H1 (cell line): ENCODE measurements around the gene ADARB2. TPM values are rescaled to one million over a fixed set of nuclear protein-coding genes. Genes with fewer than 3 reads are reported as not detected.

Experiments
- CTCF ChIA-PET: fragments of 300-600 bp; sonication (Branson Sonifier 250); formaldehyde crosslinking; loops from one replicate; lab custom pipeline; 2021; ENCODE audit not compliant: partially characterized antibody; lab: Charles Lee
- POLR2A ChIA-PET: fragments of 300-600 bp; sonication (Branson Sonifier 250); formaldehyde crosslinking; loops from one replicate; lab custom pipeline; 2021; ENCODE audit warnings: inconsistent platforms; ENCODE audit not compliant: partially characterized antibody; lab: Charles Lee
- DNase-seq, 2 experiments: peaks; one replicate each; pipeline versions ENCODE4 v3.0.0 to v3.0.0-alpha.2; 2010 to 2022; ENCODE audit warnings: low spot score in 2 of 2, low read depth in 1 of 2, mixed read lengths in 1 of 2
- FAIRE-seq: peaks from 2 replicates; lab custom pipeline; 2011; peaks lifted over from hg19 to GRCh38; lab: Jason Lieb, UNC
- H2AFZ ChIP-seq: 2 replicates; pipeline ENCODE4 v1.8.1; 2012; ENCODE audit warnings: low read length, inconsistent platforms
- H2AK5ac ChIP-seq: 2 replicates; pipeline ENCODE4 v1.6.1; 2013; ENCODE audit warnings: low read depth, low read length
- H2BK120ac ChIP-seq: replicated peaks from 2 replicates; pipeline ENCODE3; 2013; ENCODE audit warnings: low read depth, low read length, inconsistent platforms
- H2BK12ac ChIP-seq: 2 replicates; pipeline ENCODE4 v1.6.1; 2013; ENCODE audit warnings: low read depth, low read length
- H2BK15ac ChIP-seq: 2 replicates; pipeline ENCODE4 v1.6.1; 2013; ENCODE audit warnings: low read length
- H2BK20ac ChIP-seq: 2 replicates; pipeline ENCODE4 v1.6.1; 2013; ENCODE audit warnings: low read length
- H2BK5ac ChIP-seq: 2 replicates; pipeline ENCODE4 v1.6.1; 2013; ENCODE audit warnings: low read depth, low read length
- H3K14ac ChIP-seq: 2 replicates; pipeline ENCODE4 v1.6.1; 2013; ENCODE audit warnings: inconsistent platforms; ENCODE audit not compliant: insufficient read length
- H3K18ac ChIP-seq: 2 replicates; pipeline ENCODE4 v1.6.1; 2013; ENCODE audit warnings: low read length; ENCODE audit errors: extremely low read depth
- H3K23ac ChIP-seq: 2 replicates; pipeline ENCODE4 v1.6.1; 2013; ENCODE audit warnings: inconsistent platforms; ENCODE audit not compliant: insufficient read length
- H3K23me2 ChIP-seq: 2 replicates; pipeline ENCODE4 v1.6.1; 2013; ENCODE audit warnings: low read depth, low read length
- H3K27ac ChIP-seq: 2 replicates; pipeline ENCODE4 v1.6.1; 2011; ENCODE audit warnings: low read depth, low read length, inconsistent platforms
- H3K27me3 ChIP-seq, 4 experiments: replicated peaks in 1 of 4; 1 replicate in 1 of 4; 2 replicates in 3 of 4; pipeline versions ENCODE4 v1.6.1 to v1.8.1; 2011 to 2013; ENCODE audit warnings: low read length in 3 of 4, mild to moderate bottlenecking in 3 of 4, inconsistent platforms in 2 of 4, mixed read lengths in 2 of 4, moderate library complexity in 1 of 4; ENCODE audit not compliant: control insufficient read depth in 3 of 4, insufficient read depth in 3 of 4; ENCODE audit errors: extremely low read depth in 1 of 4
- H3K36me3 ChIP-seq, 4 experiments: 2 replicates each; pipeline versions ENCODE4 v1.6.1 to v1.8.1; 2011 to 2013; ENCODE audit warnings: mild to moderate bottlenecking in 4 of 4, low read length in 3 of 4, moderate library complexity in 2 of 4, control low read depth in 1 of 4, inconsistent platforms in 1 of 4; ENCODE audit not compliant: insufficient read depth in 4 of 4, control insufficient read depth in 2 of 4
- H3K4ac ChIP-seq: replicated peaks from 2 replicates; pipeline ENCODE3; 2013; ENCODE audit warnings: low read length, low read depth, mixed read lengths, inconsistent platforms; ENCODE audit not compliant: insufficient read length
- H3K4me1 ChIP-seq, 4 experiments: replicated peaks in 1 of 4; 1 replicate in 1 of 4; 2 replicates in 3 of 4; pipeline versions ENCODE4 v1.6.1 to v1.8.1; 2011 to 2013; ENCODE audit warnings: low read length in 3 of 4, inconsistent platforms in 2 of 4, mixed read lengths in 1 of 4; ENCODE audit not compliant: insufficient read depth in 4 of 4, control insufficient read depth in 3 of 4
- H3K4me2 ChIP-seq, 2 experiments: 2 replicates each; pipeline versions ENCODE4 v1.6.1 to v1.8.1; 2011 to 2013; ENCODE audit warnings: low read depth in 2 of 2, low read length in 2 of 2, control low read depth in 1 of 2, inconsistent platforms in 1 of 2, mild to moderate bottlenecking in 1 of 2; ENCODE audit not compliant: insufficient read depth in 1 of 2
- H3K4me3 ChIP-seq, 4 experiments: fragments of 200-600, 300-600 bp in 1 of 4; sonication (generic), shearing (Covaris generic), sonication (Bioruptor Twin) in 1 of 4; 2 replicates each; pipeline versions ENCODE4 v1.5.1 to v1.8.1; 2011 to 2016; ENCODE audit warnings: low read length in 4 of 4, low read depth in 3 of 4, control low read depth in 2 of 4, inconsistent platforms in 2 of 4, mild to moderate bottlenecking in 2 of 4, mixed read lengths in 1 of 4, moderate library complexity in 1 of 4; ENCODE audit not compliant: insufficient read depth in 2 of 4; ENCODE audit errors: extremely low read depth in 1 of 4
- H3K56ac ChIP-seq: replicated peaks from 2 replicates; pipeline ENCODE3; 2013; ENCODE audit warnings: low read depth, mild to moderate bottlenecking, mixed read lengths, low read length, inconsistent platforms; ENCODE audit not compliant: insufficient read length
- H3K79me1 ChIP-seq: 2 replicates; pipeline ENCODE4 v1.6.1; 2013; ENCODE audit warnings: low read depth, low read length, control low read depth
- H3K79me2 ChIP-seq, 2 experiments: 2 replicates each; pipeline versions ENCODE4 v1.6.1 to v1.8.1; 2012 to 2013; ENCODE audit warnings: low read length in 2 of 2, mild to moderate bottlenecking in 2 of 2, inconsistent platforms in 1 of 2; ENCODE audit not compliant: insufficient read depth in 2 of 2, control insufficient read depth in 1 of 2
- H3K9ac ChIP-seq, 4 experiments: replicated peaks in 1 of 4; 1 replicate in 1 of 4; 2 replicates in 3 of 4; pipeline versions ENCODE4 v1.6.1 to v1.8.1; 2011 to 2013; ENCODE audit warnings: low read depth in 3 of 4, low read length in 3 of 4, control low read depth in 2 of 4, mild to moderate bottlenecking in 2 of 4, moderate library complexity in 2 of 4, inconsistent platforms in 1 of 4; ENCODE audit errors: extremely low read depth in 1 of 4
- H3K9me3 ChIP-seq, 2 experiments: 2 replicates each; pipeline versions ENCODE4 v1.6.1 to v1.8.1; 2012 to 2013; ENCODE audit warnings: mild to moderate bottlenecking in 2 of 2, moderate library complexity in 2 of 2, control low read depth in 1 of 2, inconsistent platforms in 1 of 2, low read depth in 1 of 2, low read length in 1 of 2, mixed read lengths in 1 of 2; ENCODE audit not compliant: insufficient read depth in 2 of 2
- H4K20me1 ChIP-seq, 2 experiments: replicated peaks in 1 of 2; 2 replicates each; pipeline versions ENCODE3 to v1.8.1; 2011 to 2013; ENCODE audit warnings: inconsistent platforms in 2 of 2, low read length in 2 of 2, mild to moderate bottlenecking in 1 of 2; ENCODE audit not compliant: insufficient read depth in 2 of 2, control insufficient read depth in 1 of 2
- H4K5ac ChIP-seq: 2 replicates; pipeline ENCODE4 v1.6.1; 2013; ENCODE audit warnings: low read length, low read depth, mixed read lengths, inconsistent platforms; ENCODE audit not compliant: insufficient read length
- H4K8ac ChIP-seq: 2 replicates; pipeline ENCODE4 v1.8.0; 2013; ENCODE audit warnings: mild to moderate bottlenecking, moderate library complexity, low read length, inconsistent platforms; ENCODE audit not compliant: insufficient read depth; ENCODE audit errors: extremely low read depth
- H4K91ac ChIP-seq: replicated peaks from 2 replicates; pipeline ENCODE3; 2013; ENCODE audit warnings: low read length, mixed read lengths, inconsistent platforms; ENCODE audit not compliant: insufficient read length
- ASH2L ChIP-seq: fragments of 200-600, 300-600 bp; sonication (generic); IDR thresholded peaks from one replicate; pipeline ENCODE4 v1.7.1; 2017; ENCODE audit warnings: low read length
- JUN ChIP-seq: IDR thresholded peaks from 2 replicates; pipeline ENCODE4 v1.6.1; 2011; ENCODE audit warnings: low read depth, mild to moderate bottlenecking, improper control_type of control experiment, low read length
- WGBS, 2 experiments: shearing (Covaris generic) in 1 of 2; methylation state at CpG; one replicate each; pipeline versions ENCODE4 v1.1.6 to v1.1.7; 2013 to 2015; ENCODE audit warnings: low lambda C conversion rate in 2 of 2, mixed read lengths in 2 of 2, inconsistent platforms in 1 of 2, low coverage in 1 of 2, missing lambda C conversion rate in 1 of 2; ENCODE audit not compliant: insufficient replicate concordance in 2 of 2, insufficient coverage in 1 of 2, insufficient read length in 1 of 2; ENCODE audit errors: extremely low coverage in 1 of 2, missing lambda C conversion rate in 1 of 2; 5-methylcytosine and 5-hydroxymethylcytosine counted together
- polyA plus RNA-seq, 7 experiments: library from polyadenylated mRNA; depleted of rRNA in 3 of 7; stranded (reverse) in 5 of 7; unstranded in 2 of 7; fragments of >200 nt in 5 of 7; fragments of 200-250 nt in 2 of 7; gene quantifications; 1 replicate in 5 of 7; 2 replicates in 1 of 7; 4 replicates in 1 of 7; pipeline versions ENCODE4 v1.2.1 to v1.2.3, GENCODE V29; 2011 to 2013; ENCODE audit warnings: missing spikeins in 2 of 7, mixed read lengths in 2 of 7
- total RNA-seq: library from RNA; stranded (reverse); fragmentation: NEBNext Ultra II Directional; extraction: Animal tissue kit (Norgen Biotek cat#: 25700); gene quantifications from 2 replicates; pipeline ENCODE4 v1.2.1, GENCODE V29; 2021

The ADARB2 gene
- total and polyA plus RNA-seq, 2 of the 8 experiments (the other 6 are each of a cell fraction or from before 2014, with no cell fraction given) = 2.2 to 2.8 TPM

DNA sequence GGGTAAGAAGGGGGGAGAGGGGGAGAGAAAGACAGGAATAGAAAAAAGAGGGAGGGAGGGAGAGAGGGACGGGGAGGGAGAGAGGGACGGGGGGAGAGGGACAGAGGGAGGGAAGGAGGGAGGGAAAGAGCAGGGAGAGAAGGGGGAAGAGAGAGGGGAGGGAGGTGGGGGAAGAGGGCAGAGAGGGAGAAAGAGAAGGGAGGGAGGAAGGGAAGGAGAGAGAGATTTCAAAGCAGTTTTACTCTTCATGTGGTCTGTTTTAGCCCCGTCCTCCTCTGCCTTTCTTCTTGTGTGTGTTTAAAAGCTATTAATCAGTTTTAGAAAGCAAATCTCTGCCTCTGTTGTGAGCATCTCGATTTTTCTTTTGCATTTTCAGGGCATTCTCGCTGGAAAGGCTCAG is 444.2 kb downstream of the ADARB2 start:
- H3K79me1 ChIP-seq = no peaks in the 10 kb centered on the region; the same call in 1 of the 2 replicates
- peak overlapping the region; percentile 48 to 52 for H3K4me2 ChIP-seq
- H4K5ac ChIP-seq = no peak overlapping the region
- H3K4ac ChIP-seq = no peak overlapping the region
- no peaks in the 10 kb centered on the region for H4K20me1 ChIP-seq
- peak overlapping the region in 1 of 4 experiments; percentile 38; a peak in 2 of 8 replicates for H3K4me3 ChIP-seq
- H4K91ac ChIP-seq = no peak overlapping the region
- no peak overlapping the region for H2AFZ ChIP-seq
- no peak overlapping the region for H3K23ac ChIP-seq
- H3K27me3 ChIP-seq = no peaks in the 10 kb centered on the region; a peak in 1 of 7 replicates
- no peak overlapping the region for H2AK5ac ChIP-seq
- H2BK120ac ChIP-seq = no peak overlapping the region
- H2BK5ac ChIP-seq = no peak overlapping the region
- FAIRE-seq = peak; percentile 45
- TF ChIP-seq JUN (no peak), ASH2L (peak; percentile 47)
- no peaks in the 10 kb centered on the region for H3K79me2 ChIP-seq
- no peaks in the 10 kb centered on the region for H3K23me2 ChIP-seq
- no peak overlapping the region for H3K14ac ChIP-seq
- H4K8ac ChIP-seq = no peak overlapping the region
- CTCF ChIA-PET = interaction anchor here (0.6 to 1.3 kb wide), 2 partner anchors 87 to 1700 kb away, joined by 3 read pairs; no protein-coding TSS in a partner anchor
- no peaks in the 10 kb centered on the region for H3K36me3 ChIP-seq
- peak overlapping the region; percentile 82 for H2BK20ac ChIP-seq
- H3K9me3 ChIP-seq = peaks cover 0 to 3% of the 10 kb centered on the region in 2 experiments; a peak in 2 of 4 replicates
- H3K18ac ChIP-seq = peak overlapping the region; percentile 57; the same call in 1 of the 2 replicates
- peaks cover 0 to 21% (median 11%) of the 10 kb centered on the region in 4 experiments; a peak in 6 of 7 replicates for H3K4me1 ChIP-seq
- H3K56ac ChIP-seq = no peak overlapping the region
- H2BK15ac ChIP-seq = no peak overlapping the region
- peak in 1 of 2 experiments; percentile 16 for DNase-seq
- no peak overlapping the region for H3K9ac ChIP-seq
- no peak overlapping the region for H2BK12ac ChIP-seq
- H3K27ac ChIP-seq = no peak overlapping the region
- POLR2A ChIA-PET = interaction anchor here (1.5 to 2.1 kb wide), 2 partner anchors 11 to 67 kb away, joined by 3 to 7 read pairs; no protein-coding TSS in a partner anchor
- WGBS, 2 experiments = 43% methylated on average over 4 of the region's 5 CpGs; no CpG with 5 or more reads in 1 of the 2 experiments
